SK-N-SH (cell line): Measurements from ENCODE around the gene GARIN1A.

Source experiments
- CTCF ChIP-seq: fragments of 200-600 bp; sonication (generic); IDR thresholded peaks from 2 replicates; pipeline ENCODE4 v1.6.1; 2017; ENCODE audit warnings: antibody characterized with exemption, mild to moderate bottlenecking, moderate library complexity
- EZH2phosphoT487 ChIP-seq: fragments of 200-600 bp; sonication (generic); IDR thresholded peaks from 2 replicates; pipeline ENCODE4 v1.6.1; 2017; ENCODE audit warnings: low read depth, mixed run types, mild to moderate bottlenecking, antibody characterized with exemption, moderate library complexity, borderline replicate concordance
- POLR2AphosphoS5 ChIP-seq: IDR thresholded peaks from 2 replicates; pipeline ENCODE4 v1.6.1; 2012; ENCODE audit warnings: low read depth, low read length
- USF1 ChIP-seq: IDR thresholded peaks from 2 replicates; pipeline ENCODE4 v1.4.0; 2012; ENCODE audit warnings: low read depth, borderline replicate concordance

DNA sequence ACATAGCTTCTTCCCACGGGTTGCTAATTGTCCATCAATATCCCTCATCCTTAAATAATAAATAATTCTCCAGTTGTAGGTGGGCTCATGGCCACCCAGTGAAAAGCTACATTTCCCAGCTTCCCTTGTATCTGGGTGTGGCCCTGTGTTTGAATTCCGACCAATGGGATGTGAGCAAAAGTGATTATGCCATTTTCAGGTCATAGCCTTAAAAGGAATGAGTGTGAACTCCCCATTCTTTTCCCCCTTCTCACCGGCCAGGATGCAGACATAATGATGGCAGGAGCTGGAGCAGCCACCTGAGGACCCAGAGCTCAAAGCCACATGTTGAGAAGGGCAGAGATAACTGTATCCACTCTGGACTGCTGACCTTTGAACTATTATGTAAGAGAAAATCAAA is 36.7 kb downstream of the GARIN1A start:
- TF ChIP-seq POLR2AphosphoS5 (no peak), USF1 (no peak), CTCF (no peak), EZH2phosphoT487 (no peak)
